ENCODE data around the gene ATP13A3.

DNA sequence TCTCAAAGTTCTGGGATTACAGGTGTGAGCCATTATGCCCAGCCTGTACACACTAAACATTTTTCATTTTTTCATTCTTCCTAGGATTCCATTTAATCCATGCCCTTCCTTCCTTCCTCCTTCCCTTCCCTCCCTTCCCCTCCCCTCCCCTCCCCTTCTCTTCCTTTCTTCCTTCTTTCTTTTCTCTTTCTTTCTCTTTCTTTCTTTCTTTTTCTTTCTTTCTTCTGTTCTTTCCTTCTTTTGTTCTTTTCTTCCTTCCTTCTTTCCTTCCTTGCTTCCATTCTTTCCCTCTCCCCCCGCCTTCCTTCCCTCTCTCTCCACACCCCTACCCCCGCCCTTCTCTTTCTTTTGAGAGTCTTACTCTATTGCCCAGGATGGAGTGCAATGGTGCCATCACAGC, 40.9 kb upstream of the ATP13A3 start:
- TF ChIP-seq, protein P1, sequence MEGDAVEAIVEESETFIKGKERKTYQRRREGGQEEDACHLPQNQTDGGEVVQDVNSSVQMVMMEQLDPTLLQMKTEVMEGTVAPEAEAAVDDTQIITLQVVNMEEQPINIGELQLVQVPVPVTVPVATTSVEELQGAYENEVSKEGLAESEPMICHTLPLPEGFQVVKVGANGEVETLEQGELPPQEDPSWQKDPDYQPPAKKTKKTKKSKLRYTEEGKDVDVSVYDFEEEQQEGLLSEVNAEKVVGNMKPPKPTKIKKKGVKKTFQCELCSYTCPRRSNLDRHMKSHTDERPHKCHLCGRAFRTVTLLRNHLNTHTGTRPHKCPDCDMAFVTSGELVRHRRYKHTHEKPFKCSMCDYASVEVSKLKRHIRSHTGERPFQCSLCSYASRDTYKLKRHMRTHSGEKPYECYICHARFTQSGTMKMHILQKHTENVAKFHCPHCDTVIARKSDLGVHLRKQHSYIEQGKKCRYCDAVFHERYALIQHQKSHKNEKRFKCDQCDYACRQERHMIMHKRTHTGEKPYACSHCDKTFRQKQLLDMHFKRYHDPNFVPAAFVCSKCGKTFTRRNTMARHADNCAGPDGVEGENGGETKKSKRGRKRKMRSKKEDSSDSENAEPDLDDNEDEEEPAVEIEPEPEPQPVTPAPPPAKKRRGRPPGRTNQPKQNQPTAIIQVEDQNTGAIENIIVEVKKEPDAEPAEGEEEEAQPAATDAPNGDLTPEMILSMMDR (IDR thresholded peaks at IDR 0.05; ENCODE audit: low read length) = no peak
- TF ChIP-seq EZH2 (IDR thresholded peaks at IDR 0.05; ENCODE audit: borderline replicate concordance, low read length) = no peak
